Muscle of leg (tissue), 11 donors: Measurements from ENCODE around the gene DUOXA1. TPM values are rescaled to one million over a fixed set of nuclear protein-coding genes. Genes with fewer than 3 reads are reported as not detected.
"Not testable (repeated sequence)": the region's sequence is repeated elsewhere in the genome, so short reads cannot be mapped to it uniquely, and the experiment has no call there.

Experiments
- DNase-seq: peaks from one replicate; pipeline ENCODE4 v3.0.0; 2013
- H3K27ac ChIP-seq: one replicate; pipeline ENCODE4 v1.5.1; 2013; ENCODE audit warnings: mild to moderate bottlenecking, low read length, control low read depth
- H3K27me3 ChIP-seq: one replicate; pipeline ENCODE4 v1.6.1; 2013; ENCODE audit warnings: low read length; ENCODE audit not compliant: control insufficient read depth, insufficient read depth
- H3K36me3 ChIP-seq: one replicate; pipeline ENCODE4 v1.6.1; 2013; ENCODE audit warnings: low read length; ENCODE audit not compliant: control insufficient read depth, insufficient read depth
- H3K4me1 ChIP-seq: one replicate; pipeline ENCODE4 v1.6.1; 2013; ENCODE audit warnings: low read length; ENCODE audit not compliant: control insufficient read depth, insufficient read depth
- H3K4me3 ChIP-seq: one replicate; pipeline ENCODE4 v1.5.1; 2013; ENCODE audit warnings: low read length, control low read depth
- H3K9me3 ChIP-seq: replicated peaks from 2 replicates; pipeline ENCODE4 v1.6.1; 2013; ENCODE audit warnings: low read depth, low read length; ENCODE audit not compliant: control insufficient read depth
- whole genome bisulfite sequencing: methylation state at CpG from one replicate; pipeline ENCODE4 v1.1.5; 2013; ENCODE audit warnings: missing lambda C conversion rate; ENCODE audit not compliant: insufficient coverage; 5-methylcytosine and 5-hydroxymethylcytosine counted together
- polyA plus RNA-seq, 8 donors: library from polyadenylated mRNA; unstranded; fragments of 120-200 nt; gene quantifications; one replicate each; pipeline versions ENCODE4 v1.2.1 to v1.2.3, GENCODE V29; 2013; ENCODE audit warnings: inconsistent platforms in 1 of 8, low replicate concordance in 1 of 8; ENCODE audit not compliant: insufficient read length in 8 of 8, insufficient read depth in 1 of 8
- total RNA-seq: library from RNA; stranded (reverse); fragments of 120-200 nt; gene quantifications from one replicate; pipeline ENCODE4 v1.2.4, GENCODE V29; 2013

DUOXA1 gene
- total and polyA plus RNA-seq, 9 donors = 0.10 to 2.4 (median 0.29) TPM; not detected in 3

GRCh38 chr15:45091161-45091560 is 38.5 kb downstream of the DUOXA1 start:
- Histone ChIP-seq H3K36me3 (no peaks in the 10 kb centered on the region), H3K4me3 (no peak overlapping the region), H3K9me3 (no peaks in the 10 kb centered on the region), H3K4me1 (no peaks in the 10 kb centered on the region), H3K27ac (no peak overlapping the region), H3K27me3 (peaks cover 18% of the 10 kb centered on the region)
- WGBS = 55% methylated on average over 6 of the region's 7 CpGs
- DNase-seq = no peak

GRCh38 chr15:45089712-45090373 is 39.8 kb downstream of the DUOXA1 start:
- H3K9me3 ChIP-seq = no peaks in the 10 kb centered on the region
- 57% methylated on average over 1 of the region's 3 CpGs for WGBS
- no peaks in the 10 kb centered on the region for H3K36me3 ChIP-seq
- peaks cover 18% of the 10 kb centered on the region for H3K27me3 ChIP-seq
- no peaks in the 10 kb centered on the region for H3K4me1 ChIP-seq
- H3K4me3 ChIP-seq = no peak overlapping the region
- DNase-seq = no peak
- no peak overlapping the region for H3K27ac ChIP-seq

- no peak overlapping the region for H3K4me3 ChIP-seq
- no peaks in the 10 kb centered on the region for H3K36me3 ChIP-seq
- no peak overlapping the region for H3K27ac ChIP-seq
- no peaks in the 10 kb centered on the region for H3K9me3 ChIP-seq
- peaks cover 18% of the 10 kb centered on the region for H3K27me3 ChIP-seq
- DNase-seq = no peak
- H3K4me1 ChIP-seq = no peaks in the 10 kb centered on the region
- 83% methylated on average over 1 of the region's 10 CpGs for WGBS
These were observed 40.6 kb downstream of the DUOXA1 start for GRCh38 chr15:45088801-45089711.

- no peak overlapping the region for H3K27ac ChIP-seq
- H3K4me1 ChIP-seq = no peaks in the 10 kb centered on the region
- DNase-seq = no peak
- no CpG with 5 or more reads among the region's 1 CpG for WGBS
- no peak overlapping the region for H3K4me3 ChIP-seq
- H3K36me3 ChIP-seq = no peaks in the 10 kb centered on the region
- peaks cover 17% of the 10 kb centered on the region for H3K27me3 ChIP-seq
- H3K9me3 ChIP-seq = no peaks in the 10 kb centered on the region
These were observed 42.2 kb downstream of the DUOXA1 start for GRCh38 chr15:45087513-45087912.

DNA sequence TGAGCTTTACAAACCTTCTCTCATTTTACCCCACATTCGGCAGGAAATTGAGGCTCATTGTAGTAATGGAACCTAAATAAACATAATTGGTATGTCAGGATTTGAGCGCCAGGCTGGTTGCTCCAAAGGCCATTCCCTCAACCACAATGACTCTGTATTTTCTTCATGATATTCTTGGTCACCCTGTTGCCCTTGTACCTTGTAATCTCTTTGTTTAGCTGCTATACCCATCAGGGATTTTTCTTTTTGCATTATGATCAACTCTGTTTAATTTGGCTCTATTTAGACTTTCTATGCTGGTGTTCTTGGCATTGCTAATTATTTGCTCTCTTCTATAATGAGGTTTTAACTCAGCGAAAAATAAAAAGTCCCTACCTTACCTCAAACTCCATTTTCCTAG is 45.5 kb downstream of the DUOXA1 start:
- no peak overlapping the region for H3K4me3 ChIP-seq
- peaks cover 10% of the 10 kb centered on the region for H3K27me3 ChIP-seq
- no CpG with 5 or more reads among the region's 3 CpGs for WGBS
- H3K4me1 ChIP-seq = no peaks in the 10 kb centered on the region
- no peaks in the 10 kb centered on the region for H3K9me3 ChIP-seq
- no peak overlapping the region for H3K27ac ChIP-seq
- DNase-seq = no peak
- no peaks in the 10 kb centered on the region for H3K36me3 ChIP-seq

- Histone ChIP-seq H3K9me3 (no peaks in the 10 kb centered on the region), H3K27ac (no peak overlapping the region)
These were observed 46.5 kb downstream of the DUOXA1 start for GRCh38 chr15:45083223-45083622.

DNA sequence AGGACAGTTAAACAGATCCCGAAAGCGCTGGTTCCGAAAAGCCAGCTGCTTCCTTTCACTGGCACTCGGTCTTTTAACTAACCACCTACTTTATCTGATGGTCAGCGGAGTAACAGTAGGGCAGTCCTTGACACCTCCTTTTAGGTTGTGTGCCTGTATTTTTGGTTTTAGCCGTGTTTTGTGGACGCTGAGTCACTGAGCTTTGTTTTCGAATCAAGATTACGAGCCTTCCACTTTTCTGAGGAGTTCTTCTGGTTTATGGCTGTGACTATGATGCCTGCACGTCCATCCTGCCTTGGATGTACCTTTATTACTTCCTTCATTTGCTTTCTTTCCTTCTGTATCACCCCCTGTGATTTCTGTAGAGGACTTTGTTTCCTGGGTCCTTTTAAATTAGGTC is 47.3 kb downstream of the DUOXA1 start:
- not testable (repeated sequence) for H3K4me1 ChIP-seq, H3K4me3 ChIP-seq, DNase-seq, H3K27me3 ChIP-seq, H3K9me3 ChIP-seq, H3K27ac ChIP-seq, H3K36me3 ChIP-seq
- WGBS = no CpG with 5 or more reads among the region's 10 CpGs

More at GRCh38 chr15:45083223-45083622, 46.5 kb downstream of the DUOXA1 start:
- Histone ChIP-seq H3K4me1 (no peaks in the 10 kb centered on the region), H3K36me3 (no peaks in the 10 kb centered on the region), H3K27me3 (peaks cover 3% of the 10 kb centered on the region), H3K4me3 (no peak overlapping the region)
- DNase-seq = no peak

DNA sequence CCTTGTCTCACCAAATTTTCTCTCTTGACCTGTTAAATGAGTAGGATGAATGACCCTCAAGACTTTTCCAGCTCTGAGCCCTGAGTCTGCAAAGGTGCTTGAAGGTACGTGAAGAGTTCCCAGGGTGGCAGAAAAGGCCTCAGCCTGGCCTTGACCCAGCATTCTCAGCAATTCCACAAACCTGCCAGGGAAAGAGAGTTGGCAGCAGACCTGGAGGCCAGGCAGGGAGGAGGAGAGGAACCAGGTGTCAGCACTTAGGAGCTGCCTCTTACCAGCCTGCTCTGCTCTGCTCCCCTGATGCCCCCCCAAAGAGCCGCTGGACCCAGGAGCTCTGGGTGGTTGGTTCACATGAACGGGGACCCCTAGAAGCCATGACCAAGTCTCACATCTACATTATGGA is 49.1 kb downstream of the DUOXA1 start:
- WGBS = no CpG with 5 or more reads among the region's 3 CpGs

GRCh38 chr15:45079628-45080246 is 49.9 kb downstream of the DUOXA1 start:
- not testable (repeated sequence) for H3K9me3 ChIP-seq, H3K27me3 ChIP-seq, H3K27ac ChIP-seq, H3K4me1 ChIP-seq, H3K4me3 ChIP-seq, H3K36me3 ChIP-seq, DNase-seq
- no CpG with 5 or more reads among the region's 5 CpGs for WGBS

More for the DNA sequence above, 49.1 kb downstream of the DUOXA1 start:
- not testable (repeated sequence) for H3K36me3 ChIP-seq, H3K27ac ChIP-seq, DNase-seq, H3K4me1 ChIP-seq, H3K9me3 ChIP-seq, H3K27me3 ChIP-seq, H3K4me3 ChIP-seq

DNA sequence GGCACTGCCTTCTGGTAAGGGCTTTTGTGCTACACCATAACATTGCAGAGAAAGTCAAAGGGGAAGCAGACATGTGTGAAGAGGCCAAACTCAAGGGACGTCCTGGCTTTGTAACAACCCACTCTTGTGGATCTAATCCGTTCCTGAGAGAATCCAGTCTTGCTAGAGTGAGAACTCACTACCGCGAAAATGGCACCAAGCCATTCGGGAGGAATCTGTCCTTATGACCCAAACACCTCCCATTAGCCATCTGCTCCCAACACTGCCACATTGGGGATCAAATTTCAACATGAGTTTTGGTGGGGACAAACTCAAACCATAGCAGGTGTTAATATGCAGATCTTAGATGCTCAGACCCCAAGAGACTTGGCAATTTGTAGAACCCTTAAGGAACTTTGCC is 50.5 kb downstream of the DUOXA1 start:
- not testable (repeated sequence) for H3K9me3 ChIP-seq, H3K4me1 ChIP-seq, H3K27me3 ChIP-seq, H3K4me3 ChIP-seq, H3K27ac ChIP-seq, H3K36me3 ChIP-seq, DNase-seq
- WGBS = no CpG with 5 or more reads among the region's 5 CpGs
